WTC11 (cell line): ENCODE results near the gene GPC6. TPM values are rescaled to one million over a fixed set of nuclear protein-coding genes. Genes with fewer than 3 reads are reported as not detected.

ENCODE experiments used
- ATAC-seq: fragments of 200-7000 bp; cut with Tn5 transposase; 2 replicates; pipeline ENCODE4 v1.10.0; 2021; ENCODE audit warnings: mild to moderate bottlenecking, moderate library complexity
- CTCF ChIA-PET: fragments of 300-600 bp; sonication (Branson Sonifier 250); formaldehyde crosslinking; loops from one replicate; lab custom pipeline; 2021; ENCODE audit warnings: antibody characterized with exemption; lab: Charles Lee
- POLR2A ChIA-PET: fragments of 350-600 bp; sonication (Branson Sonifier 250); formaldehyde crosslinking; loops from one replicate; lab custom pipeline; 2021; ENCODE audit warnings: antibody characterized with exemption; lab: Charles Lee
- DNase-seq: peaks from one replicate; pipeline ENCODE4 v3.0.0; 2021; ENCODE audit warnings: low spot score
- H3K27ac Mint-ChIP-seq: 2 replicates; pipeline ENCODE4 v1.8.0; 2021; ENCODE audit warnings: mixed read lengths
- H3K27me3 Mint-ChIP-seq: 2 replicates; pipeline ENCODE4 v1.8.0; 2021; ENCODE audit warnings: low read depth, mild to moderate bottlenecking, moderate library complexity, mixed read lengths
- H3K36me3 Mint-ChIP-seq: 2 replicates; pipeline ENCODE4 v1.8.0; 2021; ENCODE audit warnings: mixed read lengths
- H3K4me1 Mint-ChIP-seq: 2 replicates; pipeline ENCODE4 v1.8.0; 2022; ENCODE audit warnings: mixed read lengths
- H3K4me3 Mint-ChIP-seq: 2 replicates; pipeline ENCODE4 v1.8.0; 2021; ENCODE audit warnings: mild to moderate bottlenecking, moderate library complexity, mixed read lengths
- H3K9me3 Mint-ChIP-seq: 2 replicates; pipeline ENCODE4 v1.8.0; 2021; ENCODE audit warnings: mixed read lengths
- CBFB ChIP-seq: sonication (generic); formaldehyde crosslinking; IDR thresholded peaks from 2 replicates; pipeline ENCODE4 v1.8.1; 2022; ENCODE audit warnings: mild to moderate bottlenecking, low read depth, missing genetic modification reagents
- GABPB1 ChIP-seq: sonication (generic); formaldehyde crosslinking; IDR thresholded peaks from 2 replicates; pipeline ENCODE4 v1.8.1; 2023; ENCODE audit warnings: mild to moderate bottlenecking, missing genetic modification reagents
- GRHL2 ChIP-seq: fragments of 250-450 bp; sonication (Bioruptor Pico); IDR thresholded peaks from 2 replicates; pipeline ENCODE4 v1.8.0; 2022; ENCODE audit warnings: mild to moderate bottlenecking, moderate library complexity; ENCODE audit not compliant: insufficient replicate concordance, severe bottlenecking
- JUN ChIP-seq: sonication (generic); formaldehyde crosslinking; IDR thresholded peaks from 2 replicates; pipeline ENCODE4 v1.8.0; 2023; ENCODE audit warnings: mild to moderate bottlenecking, missing genetic modification reagents
- NFE2L1 ChIP-seq: sonication (generic); formaldehyde crosslinking; IDR thresholded peaks from 2 replicates; pipeline ENCODE4 v1.8.1; 2023; ENCODE audit warnings: missing genetic modification reagents
- OVOL2 ChIP-seq: fragments of 250-450 bp; sonication (Bioruptor Pico); IDR thresholded peaks from 2 replicates; pipeline ENCODE4 v1.9.0; 2021; ENCODE audit warnings: mild to moderate bottlenecking, borderline replicate concordance
- PRRX2 ChIP-seq: fragments of 250-450 bp; sonication (Bioruptor Pico); IDR thresholded peaks from 2 replicates; pipeline ENCODE4 v1.8.0; 2021; ENCODE audit warnings: mild to moderate bottlenecking
- SOX15 ChIP-seq: fragments of 250-450 bp; sonication (Bioruptor Pico); IDR thresholded peaks from 2 replicates; pipeline ENCODE4 v1.9.0; 2021; ENCODE audit warnings: mild to moderate bottlenecking
- ZNF138 ChIP-seq: sonication (generic); formaldehyde crosslinking; conservative IDR thresholded peaks from 2 replicates; pipeline ENCODE4 v1.8.1; 2022; ENCODE audit warnings: mild to moderate bottlenecking, moderate library complexity, missing genetic modification reagents
- ZNF416 ChIP-seq: fragments of 250-450 bp; sonication (Bioruptor Pico); IDR thresholded peaks from 2 replicates; pipeline ENCODE4 v1.9.0; 2021; ENCODE audit warnings: mild to moderate bottlenecking, inconsistent platforms
- ZNF423 ChIP-seq: fragments of 250-450 bp; sonication (Bioruptor Pico); IDR thresholded peaks from 2 replicates; pipeline ENCODE4 v2.1.2; 2022; ENCODE audit warnings: mild to moderate bottlenecking, moderate library complexity
- total RNA-seq: library from RNA; stranded (reverse); gene quantifications from 3 replicates; pipeline ENCODE4 v1.2.3, GENCODE V29; 2021
- TF ChIP-seq, protein P1 (sequence below): sonication (generic); formaldehyde crosslinking; IDR thresholded peaks from 2 replicates; pipeline ENCODE4 v1.8.0; 2023; ENCODE audit warnings: mild to moderate bottlenecking, missing genetic modification reagents
- TF ChIP-seq, protein P2 (sequence below): fragments of 200-600 bp; IDR thresholded peaks from 2 replicates; pipeline ENCODE4 v1.8.0; 2022; ENCODE audit warnings: antibody characterized with exemption
- TF ChIP-seq, protein P3 (sequence below): sonication (generic); formaldehyde crosslinking; conservative IDR thresholded peaks from 2 replicates; pipeline ENCODE4 v1.8.1; 2023; ENCODE audit warnings: mild to moderate bottlenecking, low read depth, missing genetic modification reagents, moderate library complexity
- TF ChIP-seq, protein P4 (sequence below): sonication (generic); formaldehyde crosslinking; IDR thresholded peaks from 2 replicates; pipeline ENCODE4 v1.8.0; 2023; ENCODE audit warnings: missing genetic modification reagents, mild to moderate bottlenecking, borderline replicate concordance
- TF ChIP-seq, protein P5 (sequence below): sonication (generic); formaldehyde crosslinking; IDR thresholded peaks from 2 replicates; pipeline ENCODE4 v1.8.0; 2022; ENCODE audit warnings: mild to moderate bottlenecking, missing genetic modification reagents
- TF ChIP-seq, protein P6 (sequence below): fragments of 250-450 bp; sonication (Bioruptor Pico); IDR thresholded peaks from 2 replicates; pipeline ENCODE4 v1.9.0; 2021; ENCODE audit warnings: mild to moderate bottlenecking

The GPC6 gene
- total RNA-seq, 1 experiment from 2014 or later: 19.5 TPM

DNA sequence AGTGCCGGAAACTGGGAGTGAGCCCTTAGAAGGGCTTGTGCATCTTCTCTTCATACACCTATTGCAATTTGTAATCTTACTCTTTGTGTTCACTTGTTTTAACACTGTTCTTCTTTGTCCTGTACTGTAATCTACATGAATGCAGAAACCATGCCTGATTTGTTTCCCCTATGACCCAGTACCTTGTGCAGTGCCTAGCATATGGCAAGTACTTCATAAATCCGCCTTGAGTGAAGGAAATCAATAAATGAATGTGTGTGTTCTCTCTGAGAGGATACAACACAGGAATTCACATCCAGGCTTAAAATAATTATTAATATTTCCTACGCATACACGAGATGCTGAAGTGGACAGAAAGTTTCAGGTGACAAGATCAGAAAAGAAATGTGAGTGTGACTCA, 172.6 kb downstream of the GPC6 start (continued):
- TF ChIP-seq, protein P1, sequence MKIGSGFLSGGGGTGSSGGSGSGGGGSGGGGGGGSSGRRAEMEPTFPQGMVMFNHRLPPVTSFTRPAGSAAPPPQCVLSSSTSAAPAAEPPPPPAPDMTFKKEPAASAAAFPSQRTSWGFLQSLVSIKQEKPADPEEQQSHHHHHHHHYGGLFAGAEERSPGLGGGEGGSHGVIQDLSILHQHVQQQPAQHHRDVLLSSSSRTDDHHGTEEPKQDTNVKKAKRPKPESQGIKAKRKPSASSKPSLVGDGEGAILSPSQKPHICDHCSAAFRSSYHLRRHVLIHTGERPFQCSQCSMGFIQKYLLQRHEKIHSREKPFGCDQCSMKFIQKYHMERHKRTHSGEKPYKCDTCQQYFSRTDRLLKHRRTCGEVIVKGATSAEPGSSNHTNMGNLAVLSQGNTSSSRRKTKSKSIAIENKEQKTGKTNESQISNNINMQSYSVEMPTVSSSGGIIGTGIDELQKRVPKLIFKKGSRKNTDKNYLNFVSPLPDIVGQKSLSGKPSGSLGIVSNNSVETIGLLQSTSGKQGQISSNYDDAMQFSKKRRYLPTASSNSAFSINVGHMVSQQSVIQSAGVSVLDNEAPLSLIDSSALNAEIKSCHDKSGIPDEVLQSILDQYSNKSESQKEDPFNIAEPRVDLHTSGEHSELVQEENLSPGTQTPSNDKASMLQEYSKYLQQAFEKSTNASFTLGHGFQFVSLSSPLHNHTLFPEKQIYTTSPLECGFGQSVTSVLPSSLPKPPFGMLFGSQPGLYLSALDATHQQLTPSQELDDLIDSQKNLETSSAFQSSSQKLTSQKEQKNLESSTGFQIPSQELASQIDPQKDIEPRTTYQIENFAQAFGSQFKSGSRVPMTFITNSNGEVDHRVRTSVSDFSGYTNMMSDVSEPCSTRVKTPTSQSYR (CRISPR knock-in tag): no peak
- TF ChIP-seq PRRX2 (no peak), ZNF423 (CRISPR knock-in tag) (no peak)

DNA sequence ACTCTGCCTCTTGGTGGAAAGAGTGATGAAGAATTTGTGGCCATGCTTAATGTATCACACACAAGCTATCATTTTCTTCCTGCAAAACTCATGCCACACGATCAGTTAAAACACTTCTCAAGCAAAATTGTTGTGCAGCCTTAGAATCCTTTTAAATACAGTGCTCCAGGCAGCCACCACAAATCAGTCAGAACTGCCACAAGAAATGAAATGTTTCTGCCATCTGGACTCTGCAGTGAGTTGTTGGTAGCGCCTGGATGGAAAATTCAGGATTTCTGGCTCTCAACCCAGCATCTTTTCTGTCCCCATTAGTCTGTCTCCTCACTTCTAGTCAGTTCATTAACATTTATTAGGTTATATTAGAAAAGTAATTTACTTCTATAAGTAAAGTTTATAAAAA, 179.5 kb downstream of the GPC6 start:
- Mint-ChIP-seq H3K27me3 (no peaks in the 10 kb centered on the region), H3K4me1 (peaks cover 9% of the 10 kb centered on the region), H3K36me3 (no peaks in the 10 kb centered on the region), H3K9me3 (no peaks in the 10 kb centered on the region), H3K27ac (no peak overlapping the region), H3K4me3 (no peak overlapping the region)
- ChIA-PET CTCF (no interaction called here), POLR2A (no interaction called here)
- no peak for ATAC-seq
- no peak for DNase-seq
- TF ChIP-seq, protein P2, sequence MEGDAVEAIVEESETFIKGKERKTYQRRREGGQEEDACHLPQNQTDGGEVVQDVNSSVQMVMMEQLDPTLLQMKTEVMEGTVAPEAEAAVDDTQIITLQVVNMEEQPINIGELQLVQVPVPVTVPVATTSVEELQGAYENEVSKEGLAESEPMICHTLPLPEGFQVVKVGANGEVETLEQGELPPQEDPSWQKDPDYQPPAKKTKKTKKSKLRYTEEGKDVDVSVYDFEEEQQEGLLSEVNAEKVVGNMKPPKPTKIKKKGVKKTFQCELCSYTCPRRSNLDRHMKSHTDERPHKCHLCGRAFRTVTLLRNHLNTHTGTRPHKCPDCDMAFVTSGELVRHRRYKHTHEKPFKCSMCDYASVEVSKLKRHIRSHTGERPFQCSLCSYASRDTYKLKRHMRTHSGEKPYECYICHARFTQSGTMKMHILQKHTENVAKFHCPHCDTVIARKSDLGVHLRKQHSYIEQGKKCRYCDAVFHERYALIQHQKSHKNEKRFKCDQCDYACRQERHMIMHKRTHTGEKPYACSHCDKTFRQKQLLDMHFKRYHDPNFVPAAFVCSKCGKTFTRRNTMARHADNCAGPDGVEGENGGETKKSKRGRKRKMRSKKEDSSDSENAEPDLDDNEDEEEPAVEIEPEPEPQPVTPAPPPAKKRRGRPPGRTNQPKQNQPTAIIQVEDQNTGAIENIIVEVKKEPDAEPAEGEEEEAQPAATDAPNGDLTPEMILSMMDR: no peak
- TF ChIP-seq OVOL2: no peak
- TF ChIP-seq, protein P3, sequence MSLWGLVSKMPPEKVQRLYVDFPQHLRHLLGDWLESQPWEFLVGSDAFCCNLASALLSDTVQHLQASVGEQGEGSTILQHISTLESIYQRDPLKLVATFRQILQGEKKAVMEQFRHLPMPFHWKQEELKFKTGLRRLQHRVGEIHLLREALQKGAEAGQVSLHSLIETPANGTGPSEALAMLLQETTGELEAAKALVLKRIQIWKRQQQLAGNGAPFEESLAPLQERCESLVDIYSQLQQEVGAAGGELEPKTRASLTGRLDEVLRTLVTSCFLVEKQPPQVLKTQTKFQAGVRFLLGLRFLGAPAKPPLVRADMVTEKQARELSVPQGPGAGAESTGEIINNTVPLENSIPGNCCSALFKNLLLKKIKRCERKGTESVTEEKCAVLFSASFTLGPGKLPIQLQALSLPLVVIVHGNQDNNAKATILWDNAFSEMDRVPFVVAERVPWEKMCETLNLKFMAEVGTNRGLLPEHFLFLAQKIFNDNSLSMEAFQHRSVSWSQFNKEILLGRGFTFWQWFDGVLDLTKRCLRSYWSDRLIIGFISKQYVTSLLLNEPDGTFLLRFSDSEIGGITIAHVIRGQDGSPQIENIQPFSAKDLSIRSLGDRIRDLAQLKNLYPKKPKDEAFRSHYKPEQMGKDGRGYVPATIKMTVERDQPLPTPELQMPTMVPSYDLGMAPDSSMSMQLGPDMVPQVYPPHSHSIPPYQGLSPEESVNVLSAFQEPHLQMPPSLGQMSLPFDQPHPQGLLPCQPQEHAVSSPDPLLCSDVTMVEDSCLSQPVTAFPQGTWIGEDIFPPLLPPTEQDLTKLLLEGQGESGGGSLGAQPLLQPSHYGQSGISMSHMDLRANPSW (CRISPR knock-in tag): no peak
- TF ChIP-seq ZNF138 (CRISPR knock-in tag): no peak
- no peak for TF ChIP-seq SOX15 (CRISPR knock-in tag)

DNA sequence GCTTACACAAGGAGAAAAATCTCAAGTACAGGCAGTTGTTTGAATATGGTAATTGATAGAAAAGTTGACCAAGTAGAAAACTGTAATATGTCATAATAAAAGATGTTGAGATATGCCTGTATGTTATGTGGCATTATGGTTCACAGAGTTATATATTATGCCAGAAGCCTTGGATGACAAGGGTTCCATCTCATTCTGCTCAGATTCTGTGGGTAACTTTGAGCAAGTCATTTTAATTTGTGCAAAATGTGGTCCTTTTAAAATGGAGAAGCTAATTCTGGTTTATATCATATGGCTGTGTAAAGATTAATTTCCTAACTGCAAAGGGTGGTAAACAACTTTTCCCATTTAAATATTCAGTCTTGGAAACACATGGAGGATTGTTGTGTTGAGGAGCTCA, 180.9 kb downstream of the GPC6 start:
- H3K4me3 Mint-ChIP-seq: no peak overlapping the region
- ATAC-seq (no peak), DNase-seq (no peak)
- H3K27me3 Mint-ChIP-seq: no peaks in the 10 kb centered on the region
- ChIA-PET CTCF (no interaction called here), POLR2A (no interaction called here)
- no peaks in the 10 kb centered on the region for H3K36me3 Mint-ChIP-seq
- H3K4me1 Mint-ChIP-seq: peaks cover 6% of the 10 kb centered on the region; the same call in 1 of the 2 replicates
- H3K27ac Mint-ChIP-seq: no peak overlapping the region
- H3K9me3 Mint-ChIP-seq: no peaks in the 10 kb centered on the region
- no peak for TF ChIP-seq JUN (CRISPR knock-in tag)
- TF ChIP-seq CBFB (CRISPR knock-in tag): no peak
- no peak for TF ChIP-seq GRHL2
- no peak for TF ChIP-seq GABPB1 (CRISPR knock-in tag)
- TF ChIP-seq, protein P4, sequence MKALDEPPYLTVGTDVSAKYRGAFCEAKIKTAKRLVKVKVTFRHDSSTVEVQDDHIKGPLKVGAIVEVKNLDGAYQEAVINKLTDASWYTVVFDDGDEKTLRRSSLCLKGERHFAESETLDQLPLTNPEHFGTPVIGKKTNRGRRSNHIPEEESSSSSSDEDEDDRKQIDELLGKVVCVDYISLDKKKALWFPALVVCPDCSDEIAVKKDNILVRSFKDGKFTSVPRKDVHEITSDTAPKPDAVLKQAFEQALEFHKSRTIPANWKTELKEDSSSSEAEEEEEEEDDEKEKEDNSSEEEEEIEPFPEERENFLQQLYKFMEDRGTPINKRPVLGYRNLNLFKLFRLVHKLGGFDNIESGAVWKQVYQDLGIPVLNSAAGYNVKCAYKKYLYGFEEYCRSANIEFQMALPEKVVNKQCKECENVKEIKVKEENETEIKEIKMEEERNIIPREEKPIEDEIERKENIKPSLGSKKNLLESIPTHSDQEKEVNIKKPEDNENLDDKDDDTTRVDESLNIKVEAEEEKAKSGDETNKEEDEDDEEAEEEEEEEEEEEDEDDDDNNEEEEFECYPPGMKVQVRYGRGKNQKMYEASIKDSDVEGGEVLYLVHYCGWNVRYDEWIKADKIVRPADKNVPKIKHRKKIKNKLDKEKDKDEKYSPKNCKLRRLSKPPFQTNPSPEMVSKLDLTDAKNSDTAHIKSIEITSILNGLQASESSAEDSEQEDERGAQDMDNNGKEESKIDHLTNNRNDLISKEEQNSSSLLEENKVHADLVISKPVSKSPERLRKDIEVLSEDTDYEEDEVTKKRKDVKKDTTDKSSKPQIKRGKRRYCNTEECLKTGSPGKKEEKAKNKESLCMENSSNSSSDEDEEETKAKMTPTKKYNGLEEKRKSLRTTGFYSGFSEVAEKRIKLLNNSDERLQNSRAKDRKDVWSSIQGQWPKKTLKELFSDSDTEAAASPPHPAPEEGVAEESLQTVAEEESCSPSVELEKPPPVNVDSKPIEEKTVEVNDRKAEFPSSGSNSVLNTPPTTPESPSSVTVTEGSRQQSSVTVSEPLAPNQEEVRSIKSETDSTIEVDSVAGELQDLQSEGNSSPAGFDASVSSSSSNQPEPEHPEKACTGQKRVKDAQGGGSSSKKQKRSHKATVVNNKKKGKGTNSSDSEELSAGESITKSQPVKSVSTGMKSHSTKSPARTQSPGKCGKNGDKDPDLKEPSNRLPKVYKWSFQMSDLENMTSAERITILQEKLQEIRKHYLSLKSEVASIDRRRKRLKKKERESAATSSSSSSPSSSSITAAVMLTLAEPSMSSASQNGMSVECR: no peak
- TF ChIP-seq, protein P5, sequence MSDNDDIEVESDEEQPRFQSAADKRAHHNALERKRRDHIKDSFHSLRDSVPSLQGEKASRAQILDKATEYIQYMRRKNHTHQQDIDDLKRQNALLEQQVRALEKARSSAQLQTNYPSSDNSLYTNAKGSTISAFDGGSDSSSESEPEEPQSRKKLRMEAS (CRISPR knock-in tag): no peak
- no peak for TF ChIP-seq ZNF416 (CRISPR knock-in tag)
- TF ChIP-seq, protein P6, sequence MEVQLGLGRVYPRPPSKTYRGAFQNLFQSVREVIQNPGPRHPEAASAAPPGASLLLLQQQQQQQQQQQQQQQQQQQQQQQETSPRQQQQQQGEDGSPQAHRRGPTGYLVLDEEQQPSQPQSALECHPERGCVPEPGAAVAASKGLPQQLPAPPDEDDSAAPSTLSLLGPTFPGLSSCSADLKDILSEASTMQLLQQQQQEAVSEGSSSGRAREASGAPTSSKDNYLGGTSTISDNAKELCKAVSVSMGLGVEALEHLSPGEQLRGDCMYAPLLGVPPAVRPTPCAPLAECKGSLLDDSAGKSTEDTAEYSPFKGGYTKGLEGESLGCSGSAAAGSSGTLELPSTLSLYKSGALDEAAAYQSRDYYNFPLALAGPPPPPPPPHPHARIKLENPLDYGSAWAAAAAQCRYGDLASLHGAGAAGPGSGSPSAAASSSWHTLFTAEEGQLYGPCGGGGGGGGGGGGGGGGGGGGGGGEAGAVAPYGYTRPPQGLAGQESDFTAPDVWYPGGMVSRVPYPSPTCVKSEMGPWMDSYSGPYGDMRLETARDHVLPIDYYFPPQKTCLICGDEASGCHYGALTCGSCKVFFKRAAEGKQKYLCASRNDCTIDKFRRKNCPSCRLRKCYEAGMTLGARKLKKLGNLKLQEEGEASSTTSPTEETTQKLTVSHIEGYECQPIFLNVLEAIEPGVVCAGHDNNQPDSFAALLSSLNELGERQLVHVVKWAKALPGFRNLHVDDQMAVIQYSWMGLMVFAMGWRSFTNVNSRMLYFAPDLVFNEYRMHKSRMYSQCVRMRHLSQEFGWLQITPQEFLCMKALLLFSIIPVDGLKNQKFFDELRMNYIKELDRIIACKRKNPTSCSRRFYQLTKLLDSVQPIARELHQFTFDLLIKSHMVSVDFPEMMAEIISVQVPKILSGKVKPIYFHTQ (CRISPR knock-in tag): no peak
- TF ChIP-seq NFE2L1 (CRISPR knock-in tag): no peak
